Naive thymus-derived CD8-positive, alpha-beta T cell (primary cell): ENCODE results near the gene HLA-A. TPM values are rescaled to one million over a fixed set of nuclear protein-coding genes. Genes with fewer than 3 reads are reported as not detected.

Source experiments
- ATAC-seq, 2 donors: fragments of 150-1000 bp; cut with Tn5 transposase in 1 of 2; sonication (Bioruptor Pico), chemical (Tn5 transposase) in 1 of 2; 1 replicate in 1 of 2; 2 replicates in 1 of 2; pipeline ENCODE4 v1.10.0; 2021; ENCODE audit warnings: mild to moderate bottlenecking in 2 of 2, moderate library complexity in 2 of 2
- POLR2A ChIA-PET: fragments of 350-600 bp; sonication (Branson Sonifier 250); formaldehyde crosslinking; loops from one replicate; lab custom pipeline; 2021; ENCODE audit warnings: antibody characterized with exemption; lab: Charles Lee
- DNase-seq, 10 donors: peaks; one replicate each; pipeline versions ENCODE4 v3.0.0 to v3.0.0-alpha.2; 2020 to 2022
- H3K27ac Mint-ChIP-seq, 10 donors: one replicate each; pipeline ENCODE4 v1.8.0; 2020 to 2022; ENCODE audit warnings: mild to moderate bottlenecking in 10 of 10, mixed read lengths in 10 of 10, moderate library complexity in 4 of 10, inconsistent platforms in 1 of 10
- H3K27me3 Mint-ChIP-seq, 5 donors: one replicate each; pipeline ENCODE4 v1.8.0; 2021 to 2022; ENCODE audit warnings: mixed read lengths in 5 of 5
- H3K36me3 Mint-ChIP-seq, 3 donors: one replicate each; pipeline ENCODE4 v1.8.0; 2020 to 2022; ENCODE audit warnings: mixed read lengths in 3 of 3, mild to moderate bottlenecking in 2 of 3, inconsistent platforms in 1 of 3
- H3K4me1 Mint-ChIP-seq, 4 donors: one replicate each; pipeline ENCODE4 v1.8.0; 2021 to 2022; ENCODE audit warnings: mixed read lengths in 4 of 4
- H3K4me3 Mint-ChIP-seq, 10 donors: one replicate each; pipeline ENCODE4 v1.8.0; 2020 to 2022; ENCODE audit warnings: mild to moderate bottlenecking in 10 of 10, mixed read lengths in 10 of 10, moderate library complexity in 6 of 10, inconsistent platforms in 1 of 10
- H3K9me3 Mint-ChIP-seq, 9 donors: one replicate each; pipeline ENCODE4 v1.8.0; 2020 to 2022; ENCODE audit warnings: mixed read lengths in 9 of 9, mild to moderate bottlenecking in 3 of 9, inconsistent platforms in 1 of 9, moderate library complexity in 1 of 9
- polyA plus RNA-seq, 3 donors: library from polyadenylated mRNA; unstranded; fragments of 300-500 nt; fragmentation: Illumina TruSeq; gene quantifications; one replicate each; pipeline ENCODE4 v1.2.3, GENCODE V29; 2021
- total RNA-seq, 8 experiments: library from RNA in 2 of 8; stranded (reverse) in 2 of 8; gene quantifications; one replicate each; pipeline ENCODE4 v1.2.3 and lab custom pipeline; 2021 to 2026

Gene HLA-A
- 1,000 to 10,000 TPM; 2,087 to 2,115 TPM for total RNA-seq
- polyA plus RNA-seq, result 1,000 to 10,000 TPM; 2,084 to 4,021 (median 2,635) TPM
- 2,209 to 3,707 (median 2,709) reads per million in 6 experiments for total RNA-seq (lab: John Stamatoyannopoulos, UW)

GRCh38 chr6:29942275-29943052 lies at the start of gene HLA-A:
HLA-A (plus strand) TSS chr6:29942532; CDS start chr6:29942554, 22 bp downstream.
- H3K4me1 Mint-ChIP-seq, result peaks cover 28 to 63% (median 53%) of the 10 kb centered on the region in 4 donors
- H3K27me3 Mint-ChIP-seq, result peaks cover 0 to 4% (median 0%) of the 10 kb centered on the region in 5 donors
- peaks cover 0 to 2% (median 0%) of the 10 kb centered on the region in 9 donors for H3K9me3 Mint-ChIP-seq
- DNase-seq, result peak; percentile 84 to 98 (median 93)
- POLR2A ChIA-PET, result interaction anchor here (1.0 to 3.8 kb wide), 11 partner anchors 14 to 1255 kb away, joined by 3 to 68 read pairs (median 4); partner anchors contain the start of genes POLR1H and TRIM26
- ATAC-seq, result peak; percentile 84 to 85
- peak within 1 kb of the TSS; percentile 91 to 99 (median 98) for H3K4me3 Mint-ChIP-seq
- H3K27ac Mint-ChIP-seq, result peak within 1 kb of the TSS; percentile 99 to 100 (median 100)
- H3K36me3 Mint-ChIP-seq, result peaks cover 16 to 53% (median 40%) of the 10 kb centered on the region in 3 donors

GRCh38 chr6:29892696-29893095 lies 49.6 kb upstream of the HLA-A start:
- Mint-ChIP-seq H3K9me3 (no peaks in the 10 kb centered on the region), H3K4me1 (peaks cover 0 to 10% (median 6%) of the 10 kb centered on the region in 4 donors), H3K27ac (no peak overlapping the region), H3K27me3 (no peaks in the 10 kb centered on the region), H3K4me3 (no peak overlapping the region), H3K36me3 (peaks cover 0 to 31% (median 0%) of the 10 kb centered on the region in 3 donors)
- DNase-seq, result no peak
- POLR2A ChIA-PET, result no interaction called here
- ATAC-seq, result no peak

DNA sequence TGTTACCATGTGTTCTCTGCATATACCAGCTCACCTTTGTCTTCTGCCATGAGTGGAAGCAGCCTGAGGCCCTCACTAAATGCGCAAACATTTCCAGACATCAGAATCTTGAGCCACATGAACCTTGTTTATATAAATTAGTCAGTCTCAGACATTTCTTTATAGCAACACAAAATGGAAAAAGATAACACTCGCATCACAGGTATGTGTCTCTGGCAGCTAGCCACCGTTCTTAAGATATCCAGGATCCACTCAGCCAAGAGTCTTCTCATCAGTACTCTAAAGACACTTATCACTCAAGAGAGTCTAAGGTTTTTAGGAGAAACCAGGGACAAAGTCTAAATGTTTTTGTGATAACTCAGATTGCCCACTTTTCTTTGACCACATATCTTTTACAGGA lies 43.1 kb upstream of the HLA-A start:
- Mint-ChIP-seq H3K9me3 (peaks cover 0 to 4% (median 0%) of the 10 kb centered on the region in 9 donors), H3K27ac (no peak overlapping the region), H3K4me1 (no peaks in the 10 kb centered on the region), H3K27me3 (peaks cover 0 to 3% (median 0%) of the 10 kb centered on the region in 5 donors), H3K36me3 (peaks cover 0 to 24% (median 0%) of the 10 kb centered on the region in 3 donors), H3K4me3 (no peak overlapping the region)
- POLR2A ChIA-PET, result no interaction called here
- DNase-seq, result no peak
- ATAC-seq, result no peak

DNA sequence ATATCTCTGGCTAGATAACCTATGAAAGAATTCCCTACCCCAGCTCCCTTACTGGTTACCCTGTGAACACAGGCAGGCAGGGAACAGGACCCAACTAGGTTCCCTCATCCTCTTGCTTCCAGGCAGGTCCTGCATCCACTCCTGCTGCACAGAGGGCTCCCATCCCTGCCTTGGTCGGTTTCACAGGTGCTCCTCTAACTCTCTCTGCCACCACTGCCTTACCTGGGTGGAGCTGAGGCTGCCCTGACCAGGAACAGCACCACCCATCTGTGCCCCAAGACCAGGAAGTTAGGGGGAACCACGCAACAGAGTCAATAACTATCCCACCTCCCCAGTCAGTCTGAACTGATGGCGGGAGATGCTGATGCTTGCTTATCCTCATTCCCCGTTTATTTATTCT lies 37.0 kb upstream of the HLA-A start:
- POLR2A ChIA-PET, result no interaction called here
- no peak for DNase-seq

GRCh38 chr6:29907637-29908340 lies 34.5 kb upstream of the HLA-A start:
- Mint-ChIP-seq H3K4me3 (no peak overlapping the region), H3K27ac (no peak overlapping the region), H3K36me3 (peaks cover 0 to 6% (median 0%) of the 10 kb centered on the region in 3 donors), H3K4me1 (peaks cover 0 to 2% (median 0%) of the 10 kb centered on the region in 4 donors), H3K9me3 (no peaks in the 10 kb centered on the region), H3K27me3 (peaks cover 0 to 35% (median under 1%) of the 10 kb centered on the region in 5 donors)
- POLR2A ChIA-PET, result interaction anchor here (0.6 kb wide), 1 partner anchor 1792 kb away, joined by 3 read pairs; no protein-coding TSS in a partner anchor
- DNase-seq (no peak), ATAC-seq (no peak)

More for the DNA sequence above, 37.0 kb upstream of the HLA-A start:
- Mint-ChIP-seq H3K27ac (no peak overlapping the region), H3K27me3 (peaks cover 0 to 11% (median 0%) of the 10 kb centered on the region in 5 donors), H3K4me1 (peaks cover 0 to 2% (median 0%) of the 10 kb centered on the region in 4 donors), H3K9me3 (no peaks in the 10 kb centered on the region), H3K36me3 (peaks cover 0 to 3% (median 0%) of the 10 kb centered on the region in 3 donors), H3K4me3 (no peak overlapping the region)
- no peak for ATAC-seq

DNA sequence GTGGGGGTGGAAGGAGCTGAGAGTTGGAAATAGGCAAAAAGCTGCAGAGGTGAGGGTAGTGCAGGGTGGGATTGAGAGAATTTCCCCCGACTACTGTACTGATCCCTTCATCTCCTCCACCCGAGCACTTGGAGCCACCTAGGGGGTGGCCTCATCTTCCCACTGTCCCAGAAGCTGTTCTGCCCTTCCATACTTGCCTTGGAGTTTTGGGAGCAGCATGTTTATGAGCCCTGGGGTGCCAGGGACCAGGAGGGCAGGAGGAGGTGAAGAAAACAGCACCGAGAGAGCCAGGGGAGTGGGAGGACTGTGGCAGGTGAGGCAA lies 34.0 kb upstream of the HLA-A start:
- Mint-ChIP-seq H3K9me3 (no peaks in the 10 kb centered on the region), H3K4me3 (no peak overlapping the region), H3K4me1 (peaks cover 0 to 2% (median 0%) of the 10 kb centered on the region in 4 donors), H3K27me3 (peaks cover 0 to 41% (median 0%) of the 10 kb centered on the region in 5 donors), H3K36me3 (peaks cover 0 to 8% (median 0%) of the 10 kb centered on the region in 3 donors), H3K27ac (no peak overlapping the region)
- POLR2A ChIA-PET, result no interaction called here
- no peak for DNase-seq
- ATAC-seq, result no peak

DNA sequence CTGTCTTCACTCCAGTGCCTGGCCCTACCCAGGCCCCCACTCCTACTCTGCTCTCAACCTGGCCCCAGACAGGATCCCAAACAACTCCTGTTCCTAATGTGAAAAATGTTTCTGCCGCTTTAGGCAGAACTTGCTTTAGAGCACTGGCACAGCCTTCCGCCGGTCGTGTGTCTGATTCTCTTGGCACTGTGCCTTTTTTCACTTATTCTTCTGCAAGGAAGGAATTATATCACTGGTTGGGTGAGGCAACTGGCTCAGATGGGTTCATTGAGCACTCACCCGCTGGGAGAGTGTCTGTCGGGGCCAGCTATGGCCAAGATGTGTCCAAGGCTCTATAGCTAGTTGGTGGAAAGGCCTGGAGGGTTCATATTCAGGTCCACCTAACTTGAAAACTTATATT lies 33.6 kb upstream of the HLA-A start:
- no peak overlapping the region for H3K4me3 Mint-ChIP-seq

DNA sequence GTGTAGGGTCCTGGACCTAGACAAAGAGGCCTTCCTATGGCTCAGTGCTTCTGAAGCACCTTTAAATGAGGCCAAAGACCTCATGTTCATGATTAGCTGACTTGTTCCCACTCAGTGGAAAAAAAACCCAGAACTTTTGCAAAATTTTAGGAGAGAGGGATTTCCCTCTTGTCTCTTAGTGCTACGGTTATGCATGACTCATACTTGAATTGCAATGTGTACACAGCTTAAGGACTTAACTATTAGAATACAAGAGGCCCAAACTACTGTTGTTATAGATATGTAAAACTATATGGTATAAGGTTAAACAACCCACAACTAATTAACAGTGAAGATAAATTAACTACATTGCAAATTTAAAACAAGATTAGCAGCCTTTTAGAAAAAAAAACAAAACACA lies 32.3 kb upstream of the HLA-A start:
- Mint-ChIP-seq H3K27ac (no peak overlapping the region), H3K4me3 (no peak overlapping the region), H3K27me3 (peaks cover 0 to 54% (median 0%) of the 10 kb centered on the region in 5 donors), H3K9me3 (no peaks in the 10 kb centered on the region), H3K36me3 (peaks cover 0 to 8% (median 0%) of the 10 kb centered on the region in 3 donors), H3K4me1 (peaks cover 0 to 2% (median 0%) of the 10 kb centered on the region in 4 donors)
- POLR2A ChIA-PET, result no interaction called here
- DNase-seq, result no peak
- ATAC-seq, result no peak

More for the DNA sequence above, 33.6 kb upstream of the HLA-A start:
- Mint-ChIP-seq H3K27ac (no peak overlapping the region), H3K27me3 (peaks cover 0 to 45% (median 0%) of the 10 kb centered on the region in 5 donors), H3K9me3 (no peaks in the 10 kb centered on the region), H3K4me1 (peaks cover 0 to 2% (median 0%) of the 10 kb centered on the region in 4 donors), H3K36me3 (peaks cover 0 to 8% (median 0%) of the 10 kb centered on the region in 3 donors)
- POLR2A ChIA-PET, result no interaction called here
- DNase-seq (no peak), ATAC-seq (no peak)

DNA sequence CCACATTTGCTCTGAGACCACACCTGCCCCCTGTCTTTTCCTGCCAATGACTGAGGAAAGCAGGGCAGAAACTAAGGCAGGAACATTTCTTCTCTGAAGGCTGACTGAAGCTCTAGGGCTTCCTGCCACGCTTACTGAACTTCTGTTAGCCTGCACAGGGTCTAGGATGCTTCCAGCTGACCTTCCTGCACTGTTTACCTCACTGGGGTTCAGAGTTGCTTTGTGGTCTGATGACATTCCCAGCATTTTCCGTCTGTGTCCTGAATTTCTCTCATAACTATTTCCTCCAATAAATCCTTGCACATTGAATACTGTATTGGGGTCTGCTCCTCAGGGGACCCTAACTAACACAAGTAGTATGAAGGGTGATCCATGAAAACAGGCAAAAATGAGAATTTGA lies 29.5 kb upstream of the HLA-A start:
- Mint-ChIP-seq H3K27me3 (peaks cover 0 to 43% (median 0%) of the 10 kb centered on the region in 5 donors), H3K36me3 (peaks cover 0 to 5% (median 0%) of the 10 kb centered on the region in 3 donors), H3K4me3 (no peak overlapping the region), H3K4me1 (no peaks in the 10 kb centered on the region), H3K9me3 (no peaks in the 10 kb centered on the region), H3K27ac (no peak overlapping the region)
- DNase-seq (no peak), ATAC-seq (no peak)
- POLR2A ChIA-PET, result no interaction called here

DNA sequence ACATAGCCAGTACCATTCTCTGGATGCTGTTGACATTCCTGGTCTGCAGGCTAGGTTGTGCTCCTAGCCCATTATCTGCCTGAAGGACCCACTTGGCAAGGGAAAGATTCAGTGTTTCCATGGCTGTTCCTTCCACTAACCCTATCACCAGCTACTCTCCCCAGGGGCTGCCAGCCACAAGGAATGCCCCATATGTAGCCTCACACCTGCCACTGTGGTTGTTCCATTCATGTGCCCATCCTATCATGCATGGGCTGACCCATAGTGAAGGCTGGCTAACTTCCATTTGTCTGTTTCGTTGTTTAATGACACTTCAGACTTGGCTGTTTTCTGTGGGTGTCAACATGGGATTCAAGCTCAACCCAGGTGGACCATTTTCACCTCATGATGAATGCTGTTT lies 25.6 kb upstream of the HLA-A start:
- H3K27ac Mint-ChIP-seq, result no peak overlapping the region
- POLR2A ChIA-PET, result no interaction called here
- H3K4me3 Mint-ChIP-seq, result no peak overlapping the region
- no peaks in the 10 kb centered on the region for H3K9me3 Mint-ChIP-seq
- peaks cover 0 to 5% (median 0%) of the 10 kb centered on the region in 3 donors for H3K36me3 Mint-ChIP-seq
- H3K4me1 Mint-ChIP-seq, result no peaks in the 10 kb centered on the region
- peaks cover 0 to 29% (median 3%) of the 10 kb centered on the region in 5 donors for H3K27me3 Mint-ChIP-seq
- DNase-seq (no peak), ATAC-seq (no peak)

DNA sequence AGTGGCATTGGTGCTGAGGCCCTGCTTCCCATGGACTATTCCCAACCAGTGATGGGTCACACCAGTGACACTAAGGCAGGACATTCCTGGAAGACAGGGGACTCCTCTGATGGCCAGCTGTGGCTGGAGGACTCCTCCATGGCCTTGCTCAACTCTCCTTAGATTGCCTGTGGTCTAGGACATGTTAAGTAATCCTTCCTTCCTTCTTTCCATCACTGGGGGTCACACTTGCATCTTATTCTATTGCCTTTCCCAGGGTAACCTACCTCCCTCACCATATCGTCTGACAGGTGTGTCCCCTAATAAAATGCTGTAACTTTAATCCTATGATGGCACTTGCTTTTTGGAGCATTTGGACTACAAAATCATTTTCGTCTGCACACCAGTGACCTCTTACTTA lies 24.5 kb upstream of the HLA-A start:
- no peaks in the 10 kb centered on the region for H3K4me1 Mint-ChIP-seq

GRCh38 chr6:29919506-29920445 lies 22.6 kb upstream of the HLA-A start:
- no peak for ATAC-seq
- POLR2A ChIA-PET, result no interaction called here
- no peak overlapping the region for H3K4me3 Mint-ChIP-seq
- H3K4me1 Mint-ChIP-seq, result peaks cover 0 to 8% (median 3%) of the 10 kb centered on the region in 4 donors
- no peaks in the 10 kb centered on the region for H3K9me3 Mint-ChIP-seq
- DNase-seq, result no peak
- H3K27me3 Mint-ChIP-seq, result peaks cover 0 to 3% (median 0%) of the 10 kb centered on the region in 5 donors
- no peak overlapping the region for H3K27ac Mint-ChIP-seq
- H3K36me3 Mint-ChIP-seq, result no peaks in the 10 kb centered on the region

More for the DNA sequence above, 24.5 kb upstream of the HLA-A start:
- ATAC-seq (no peak), DNase-seq (peak in 1 of 10 donors; percentile 7)
- Mint-ChIP-seq H3K27me3 (peaks cover 0 to 18% (median 1%) of the 10 kb centered on the region in 5 donors), H3K4me3 (no peak overlapping the region), H3K9me3 (no peaks in the 10 kb centered on the region), H3K27ac (peak overlapping the region in 1 of 10 donors; percentile 19), H3K36me3 (peaks cover 0 to 1% (median 0%) of the 10 kb centered on the region in 3 donors)
- POLR2A ChIA-PET, result no interaction called here
